Measurements from ENCODE around the gene TBXAS1. TPM values are rescaled to one million over a fixed set of nuclear protein-coding genes. Genes with fewer than 3 reads are reported as not detected.

The TBXAS1 gene
- total and polyA plus RNA-seq, 2 donors (not counting 3 experiments of a cell fraction or from before 2014, with no cell fraction given), result 2.1 to 4.3 TPM

GRCh38 chr7:139884441-139884840 lies 55.4 kb downstream of the TBXAS1 start:
- Histone ChIP-seq H3K4me1 (ENCODE audit: control insufficient read depth, extremely low read depth, insufficient read depth, low read length) (no peaks in the 10 kb centered on the region), H3K27ac (ENCODE audit: insufficient read depth, low read depth, low read length) (no peak overlapping the region), H3K27me3 (ENCODE audit: control insufficient read depth in 2 of 2, insufficient read depth in 2 of 2, low read length in 2 of 2) (no peaks in the 10 kb centered on the region), H3K9me1 (replicated peaks; ENCODE audit: control insufficient read depth, extremely low read depth, insufficient read depth, low read length) (no peaks in the 10 kb centered on the region), H2AFZ (ENCODE audit: low read depth, low read length) (no peak overlapping the region), H3K9ac (replicated peaks; ENCODE audit: extremely low read depth, insufficient read depth, low read length) (no peak overlapping the region), H3K4me2 (ENCODE audit: insufficient read depth, low read length) (no peak overlapping the region), H3K9me3 (replicated peaks; ENCODE audit: control insufficient read depth, insufficient read depth, low read length) (no peaks in the 10 kb centered on the region), H3K79me2 (ENCODE audit: control insufficient read depth, insufficient read depth, low read length) (no peaks in the 10 kb centered on the region), H4K20me1 (replicated peaks; ENCODE audit: control insufficient read depth, extremely low read depth, insufficient read depth, low read length) (no peaks in the 10 kb centered on the region), H3K4me3 (replicated peaks in 1 of 3; ENCODE audit: insufficient read depth in 1 of 3, low read depth in 1 of 3, low read length in 3 of 3) (no peak overlapping the region), H3K36me3 (ENCODE audit: control insufficient read depth in 2 of 2, extremely low read depth in 1 of 2, insufficient read depth in 2 of 2, low read length in 2 of 2) (no peaks in the 10 kb centered on the region)
- TF ChIP-seq EZH2 (IDR thresholded peaks at IDR 0.05; ENCODE audit: borderline replicate concordance, low read depth, low read length, severe bottlenecking) (no peak), FOS (IDR thresholded peaks at IDR 0.05; ENCODE audit: borderline replicate concordance, insufficient read depth, low read length) (no peak), GATA2 (IDR thresholded peaks at IDR 0.05; ENCODE audit: insufficient read depth, insufficient read length, low read depth, low read length) (no peak), MYC (IDR thresholded peaks at IDR 0.05; ENCODE audit: low read depth, low read length) (no peak), JUN (IDR thresholded peaks at IDR 0.05; ENCODE audit: borderline replicate concordance, insufficient read depth, insufficient read length, low read depth) (no peak), POLR2A (IDR thresholded peaks at IDR 0.05; ENCODE audit: low read depth, low read length) (no peak), POLR2AphosphoS5 (IDR thresholded peaks at IDR 0.05; ENCODE audit: insufficient read depth, low read depth, low read length) (no peak)
- TF ChIP-seq, protein P1, sequence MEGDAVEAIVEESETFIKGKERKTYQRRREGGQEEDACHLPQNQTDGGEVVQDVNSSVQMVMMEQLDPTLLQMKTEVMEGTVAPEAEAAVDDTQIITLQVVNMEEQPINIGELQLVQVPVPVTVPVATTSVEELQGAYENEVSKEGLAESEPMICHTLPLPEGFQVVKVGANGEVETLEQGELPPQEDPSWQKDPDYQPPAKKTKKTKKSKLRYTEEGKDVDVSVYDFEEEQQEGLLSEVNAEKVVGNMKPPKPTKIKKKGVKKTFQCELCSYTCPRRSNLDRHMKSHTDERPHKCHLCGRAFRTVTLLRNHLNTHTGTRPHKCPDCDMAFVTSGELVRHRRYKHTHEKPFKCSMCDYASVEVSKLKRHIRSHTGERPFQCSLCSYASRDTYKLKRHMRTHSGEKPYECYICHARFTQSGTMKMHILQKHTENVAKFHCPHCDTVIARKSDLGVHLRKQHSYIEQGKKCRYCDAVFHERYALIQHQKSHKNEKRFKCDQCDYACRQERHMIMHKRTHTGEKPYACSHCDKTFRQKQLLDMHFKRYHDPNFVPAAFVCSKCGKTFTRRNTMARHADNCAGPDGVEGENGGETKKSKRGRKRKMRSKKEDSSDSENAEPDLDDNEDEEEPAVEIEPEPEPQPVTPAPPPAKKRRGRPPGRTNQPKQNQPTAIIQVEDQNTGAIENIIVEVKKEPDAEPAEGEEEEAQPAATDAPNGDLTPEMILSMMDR (IDR thresholded peaks at IDR 0.05; ENCODE audit: extremely low read depth in 1 of 2, insufficient read depth in 1 of 2, low read depth in 1 of 2, low read length in 2 of 2), result no peak
- TF ChIP-seq, protein P2, sequence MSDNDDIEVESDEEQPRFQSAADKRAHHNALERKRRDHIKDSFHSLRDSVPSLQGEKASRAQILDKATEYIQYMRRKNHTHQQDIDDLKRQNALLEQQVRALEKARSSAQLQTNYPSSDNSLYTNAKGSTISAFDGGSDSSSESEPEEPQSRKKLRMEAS (IDR thresholded peaks at IDR 0.05; ENCODE audit: insufficient read depth, insufficient read length), result no peak
- ChIA-PET POLR2A (no interaction called here), CTCF (interaction anchor here (1.1 kb wide), 1 partner anchor 18 kb away, joined by 3 read pairs; no protein-coding TSS in a partner anchor)
- no TSS peak for BruUV-seq (replicated peaks)
- intact Hi-C loops (cut with micrococcal nuclease) (no loop called here), dilution Hi-C loops (cut with MboI; ENCODE audit: extremely low pct_ligation_motif_present, low sequenced_read_pairs) (no loop called here)
- no peak for FAIRE-seq
- no peak for DNase-seq (ENCODE audit: low read depth, low spot score)
